SU-DHL-6 (cell line): ENCODE results near the gene CCL14.
"Not testable (repeated sequence)": the region's sequence is repeated elsewhere in the genome, so short reads cannot be mapped to it uniquely, and the experiment has no call there.

Experiments
- H2AFZ ChIP-seq: fragments of 200-600 bp; sonication (generic); 2 replicates; pipeline ENCODE4 v1.6.1; 2014; ENCODE audit warnings: low read depth, mild to moderate bottlenecking, moderate library complexity, mixed read lengths, antibody characterized with exemption, low read length; ENCODE audit not compliant: severe bottlenecking
- H3F3A ChIP-seq: fragments of 200-600 bp; shearing (Covaris generic); 2 replicates; pipeline ENCODE4 v1.6.0; 2016; ENCODE audit warnings: antibody characterized with exemption, mild to moderate bottlenecking; ENCODE audit not compliant: insufficient read depth
- H3K27ac ChIP-seq: fragments of 200-600 bp; sonication (generic); 2 replicates; pipeline ENCODE4 v1.5.1; 2016; ENCODE audit warnings: low read depth, mild to moderate bottlenecking, low read length, moderate library complexity, mixed read lengths
- H3K27me3 ChIP-seq: fragments of 200-600 bp; sonication (generic), shearing (Covaris generic); 2 replicates; pipeline ENCODE4 v1.6.0; 2014; ENCODE audit warnings: mild to moderate bottlenecking, low read length
- H3K36me3 ChIP-seq: fragments of 200-600 bp; sonication (generic); 2 replicates; pipeline ENCODE4 v1.6.1; 2014; ENCODE audit warnings: mild to moderate bottlenecking, low read length, mixed read lengths
- H3K4me2 ChIP-seq: fragments of 300-600, 200-600 bp; shearing (Covaris generic), sonication (generic); 2 replicates; pipeline ENCODE4 v1.6.0; 2014; ENCODE audit warnings: low read length, low read depth, mild to moderate bottlenecking; ENCODE audit not compliant: poor library complexity, severe bottlenecking
- H3K4me3 ChIP-seq: fragments of 200-600 bp; sonication (generic); 2 replicates; pipeline ENCODE4 v1.5.1; 2014; ENCODE audit warnings: antibody characterized with exemption, low read length, mild to moderate bottlenecking, mixed read lengths; ENCODE audit not compliant: insufficient read depth, poor library complexity, severe bottlenecking
- H3K79me2 ChIP-seq: fragments of 200-600 bp; sonication (generic); 2 replicates; pipeline ENCODE4 v1.6.1; 2014; ENCODE audit warnings: mild to moderate bottlenecking, low read length, moderate library complexity; ENCODE audit not compliant: insufficient read depth
- H3K9ac ChIP-seq: fragments of 200-600 bp; sonication (generic); 2 replicates; pipeline ENCODE4 v1.7.0; 2014; ENCODE audit warnings: mild to moderate bottlenecking, low read length
- H3K9me2 ChIP-seq: fragments of 200-600 bp; sonication (generic); replicated peaks from 2 replicates; pipeline ENCODE4 v1.6.1; 2014; ENCODE audit warnings: low read length; ENCODE audit not compliant: insufficient read depth
- H3K9me3 ChIP-seq: fragments of 200-600 bp; sonication (generic); 2 replicates; pipeline ENCODE4 v1.6.1; 2014; ENCODE audit warnings: low read length, mixed read lengths; ENCODE audit not compliant: insufficient read depth
- H4K20me1 ChIP-seq: fragments of 200-600 bp; sonication (generic); 2 replicates; pipeline ENCODE4 v1.6.1; 2014; ENCODE audit warnings: low read depth, mild to moderate bottlenecking, antibody characterized with exemption, low read length, moderate library complexity, mixed read lengths
- EZH2phosphoT487 ChIP-seq: fragments of 200-600 bp; sonication (generic), shearing (Covaris generic); conservative IDR thresholded peaks from 2 replicates; pipeline ENCODE4 v1.6.1; 2018; ENCODE audit warnings: mild to moderate bottlenecking, antibody characterized with exemption, low read length, moderate library complexity, mixed read lengths
- TF ChIP-seq, protein P1 (sequence below): fragments of 200-600 bp; sonication (generic); IDR thresholded peaks from one replicate; pipeline ENCODE4 v1.5.1; 2017; ENCODE audit warnings: antibody characterized with exemption, mild to moderate bottlenecking, low read length, moderate library complexity; ENCODE audit not compliant: insufficient read depth, poor library complexity, severe bottlenecking

Gene CCL14

DNA sequence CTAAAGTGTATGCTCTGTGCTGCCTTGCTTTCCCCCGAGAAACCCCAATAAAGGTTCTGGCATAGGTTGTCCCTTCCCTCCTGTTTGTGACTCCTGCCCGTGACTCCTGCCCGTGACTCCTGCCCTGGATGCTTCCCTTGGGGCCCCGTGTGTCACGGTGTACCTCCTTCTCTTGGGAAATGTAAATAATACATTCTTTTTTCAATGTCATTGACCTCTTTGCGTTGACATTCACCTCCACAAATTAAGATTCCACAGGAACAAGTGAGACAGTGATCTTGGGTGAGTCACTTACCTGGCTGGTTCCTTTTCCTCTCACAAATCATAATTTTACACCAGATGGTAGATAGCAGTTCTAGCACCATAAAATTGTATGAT is 14.2 kb upstream of the CCL14 start:
- Histone ChIP-seq H3K9ac (no peak overlapping the region), H3K27ac (no peak overlapping the region), H3K79me2 (no peaks in the 10 kb centered on the region), H2AFZ (no peak overlapping the region), H3K9me3 (no peaks in the 10 kb centered on the region), H3K4me2 (no peak overlapping the region), H4K20me1 (no peaks in the 10 kb centered on the region), H3K27me3 (no peaks in the 10 kb centered on the region), H3K9me2 (no peaks in the 10 kb centered on the region), H3K4me3 (no peak overlapping the region), H3F3A (no peaks in the 10 kb centered on the region), H3K36me3 (no peaks in the 10 kb centered on the region)
- no peak for TF ChIP-seq EZH2phosphoT487
- TF ChIP-seq, protein P1, sequence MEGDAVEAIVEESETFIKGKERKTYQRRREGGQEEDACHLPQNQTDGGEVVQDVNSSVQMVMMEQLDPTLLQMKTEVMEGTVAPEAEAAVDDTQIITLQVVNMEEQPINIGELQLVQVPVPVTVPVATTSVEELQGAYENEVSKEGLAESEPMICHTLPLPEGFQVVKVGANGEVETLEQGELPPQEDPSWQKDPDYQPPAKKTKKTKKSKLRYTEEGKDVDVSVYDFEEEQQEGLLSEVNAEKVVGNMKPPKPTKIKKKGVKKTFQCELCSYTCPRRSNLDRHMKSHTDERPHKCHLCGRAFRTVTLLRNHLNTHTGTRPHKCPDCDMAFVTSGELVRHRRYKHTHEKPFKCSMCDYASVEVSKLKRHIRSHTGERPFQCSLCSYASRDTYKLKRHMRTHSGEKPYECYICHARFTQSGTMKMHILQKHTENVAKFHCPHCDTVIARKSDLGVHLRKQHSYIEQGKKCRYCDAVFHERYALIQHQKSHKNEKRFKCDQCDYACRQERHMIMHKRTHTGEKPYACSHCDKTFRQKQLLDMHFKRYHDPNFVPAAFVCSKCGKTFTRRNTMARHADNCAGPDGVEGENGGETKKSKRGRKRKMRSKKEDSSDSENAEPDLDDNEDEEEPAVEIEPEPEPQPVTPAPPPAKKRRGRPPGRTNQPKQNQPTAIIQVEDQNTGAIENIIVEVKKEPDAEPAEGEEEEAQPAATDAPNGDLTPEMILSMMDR: no peak

DNA sequence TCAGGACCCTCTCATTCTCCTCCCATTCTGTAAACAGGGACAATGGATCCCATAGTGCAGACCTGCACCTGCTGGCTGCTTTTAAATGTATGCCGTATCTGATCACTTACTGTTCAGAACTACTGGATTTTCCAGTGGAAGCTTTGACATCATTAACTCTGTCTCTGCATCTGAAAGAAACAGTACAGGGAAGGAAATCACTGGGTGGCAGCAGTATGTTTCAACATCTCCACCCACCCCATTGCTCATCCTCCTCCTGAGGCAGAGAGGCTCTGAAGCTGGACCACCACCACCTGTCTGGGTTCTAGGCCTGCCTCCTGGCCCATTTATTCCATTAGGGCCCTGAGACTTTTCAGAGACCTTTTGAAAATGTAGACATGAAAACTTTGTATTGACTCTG is 12.2 kb upstream of the CCL14 start:
- H3K4me3 ChIP-seq: no peak overlapping the region
- no peaks in the 10 kb centered on the region for H3K9me3 ChIP-seq
- TF ChIP-seq, protein P1: no peak
- TF ChIP-seq EZH2phosphoT487: no peak
- H3K9ac ChIP-seq: no peak overlapping the region
- no peak overlapping the region for H3K27ac ChIP-seq
- no peaks in the 10 kb centered on the region for H3K36me3 ChIP-seq
- H2AFZ ChIP-seq: no peak overlapping the region
- H3K79me2 ChIP-seq: no peaks in the 10 kb centered on the region
- no peaks in the 10 kb centered on the region for H4K20me1 ChIP-seq
- no peaks in the 10 kb centered on the region for H3K9me2 ChIP-seq
- H3K4me2 ChIP-seq: no peak overlapping the region
- H3F3A ChIP-seq: no peaks in the 10 kb centered on the region
- H3K27me3 ChIP-seq: no peaks in the 10 kb centered on the region

DNA sequence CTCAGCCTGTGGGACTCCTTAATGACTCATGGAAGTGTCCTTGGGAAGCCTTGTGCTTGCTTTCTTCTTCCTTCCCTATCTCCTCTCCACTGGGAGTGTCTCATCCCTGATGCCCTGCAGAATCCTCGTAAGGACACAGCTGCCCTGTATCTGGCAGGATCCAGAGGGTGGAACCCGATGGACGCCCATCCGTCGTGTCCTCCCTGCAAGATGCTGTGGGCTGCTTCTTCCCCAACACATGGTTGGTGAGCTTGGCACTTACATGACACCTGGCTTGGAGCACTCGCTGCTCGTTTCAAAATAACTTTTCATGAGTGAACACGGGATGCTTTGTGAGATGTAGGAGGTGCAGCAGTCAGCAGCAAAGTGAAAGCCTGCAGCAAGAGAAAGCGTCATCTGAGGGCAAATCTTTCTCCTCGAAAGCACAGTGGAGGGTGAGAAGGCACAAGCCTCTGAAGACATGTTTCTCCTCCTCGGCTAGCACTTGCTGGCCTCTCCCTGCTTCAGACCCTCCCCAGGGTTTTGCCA is 11.6 kb upstream of the CCL14 start:
- Histone ChIP-seq H3K4me3 (no peak overlapping the region), H3K36me3 (no peaks in the 10 kb centered on the region), H2AFZ (no peak overlapping the region), H3K9me2 (no peaks in the 10 kb centered on the region), H3K27me3 (no peaks in the 10 kb centered on the region), H3K27ac (no peak overlapping the region), H4K20me1 (no peaks in the 10 kb centered on the region), H3K79me2 (no peaks in the 10 kb centered on the region), H3F3A (no peaks in the 10 kb centered on the region), H3K4me2 (no peak overlapping the region), H3K9me3 (no peaks in the 10 kb centered on the region), H3K9ac (no peak overlapping the region)
- TF ChIP-seq, protein P1: no peak
- no peak for TF ChIP-seq EZH2phosphoT487

DNA sequence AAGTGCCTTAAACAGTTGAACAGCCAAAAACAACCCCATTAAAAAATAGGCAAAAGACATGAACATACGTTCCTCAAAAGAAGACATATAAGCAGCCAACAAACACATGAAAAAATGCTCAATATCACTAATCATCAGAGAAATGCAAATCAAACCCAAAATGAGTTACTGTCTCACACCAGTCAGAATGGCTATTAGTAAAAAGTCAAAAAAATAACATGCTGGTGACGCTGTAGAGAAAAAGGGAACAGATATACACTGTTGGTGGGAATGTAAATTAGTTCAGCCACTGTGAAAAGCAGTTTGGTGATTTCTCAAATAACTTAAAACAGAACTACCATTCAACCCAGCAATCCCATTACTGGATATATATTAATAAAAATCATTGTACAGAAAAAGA is 8.8 kb upstream of the CCL14 start:
- not testable (repeated sequence) for H3K4me3 ChIP-seq, H3F3A ChIP-seq, H3K27ac ChIP-seq, H3K9me2 ChIP-seq, H2AFZ ChIP-seq, H3K27me3 ChIP-seq, H3K36me3 ChIP-seq, H3K9ac ChIP-seq, H3K9me3 ChIP-seq, H3K4me2 ChIP-seq, H4K20me1 ChIP-seq, H3K79me2 ChIP-seq
